ENCODE results near the gene IFITM2. TPM values are rescaled to one million over a fixed set of nuclear protein-coding genes. Genes with fewer than 3 reads are reported as not detected.
"Not testable (repeated sequence)": the region's sequence is repeated elsewhere in the genome, so short reads cannot be mapped to it uniquely, and the experiment has no call there.

IFITM2 gene
- total and polyA plus RNA-seq, 2 of the 4 experiments (the other 2 are of a cell fraction): 31.2 to 564 TPM

DNA sequence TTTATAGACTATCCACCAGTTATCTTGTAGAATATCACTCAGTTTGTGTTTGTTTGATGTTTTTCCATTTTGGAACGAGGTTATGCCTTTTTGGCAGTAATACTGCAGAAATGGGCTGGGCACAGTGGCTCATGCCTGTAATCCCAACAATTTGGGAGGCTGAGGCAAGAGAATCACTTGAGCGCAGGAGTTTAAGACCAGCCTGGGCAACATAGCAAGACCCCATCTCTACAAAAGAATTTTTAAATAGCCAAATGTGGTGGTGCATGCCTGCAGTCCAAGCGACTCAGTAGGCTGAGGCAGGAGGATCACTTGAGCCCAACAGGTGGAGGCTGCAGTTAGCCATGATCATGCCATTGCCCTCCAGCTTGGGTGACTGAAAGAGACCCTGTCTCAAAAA is 38.9 kb downstream of the IFITM2 start:
- H3K4me3 ChIP-seq (ENCODE audit: insufficient read depth, low read depth, low read length): no peak overlapping the region
- CTCF ChIA-PET: no interaction called here
- no peak overlapping the region for H3K14ac ChIP-seq (replicated peaks; ENCODE audit: low read depth, low read length)
- in situ Hi-C loops (cut with MboI; ENCODE audit: low sequenced_read_pairs) (no loop called here), dilution Hi-C loops (cut with HindIII; ENCODE audit: low sequenced_read_pairs, unreplicated experiment) (no loop called here), intact Hi-C loops (cut with micrococcal nuclease) (no loop called here)
- no peaks in the 10 kb centered on the region for H3K9me3 ChIP-seq (ENCODE audit: control insufficient read depth, insufficient read depth, low read length)
- H3K23ac ChIP-seq (ENCODE audit: low read depth, low read length): no peak overlapping the region
- no peak overlapping the region for H2AFZ ChIP-seq (replicated peaks; ENCODE audit: low read length, poor library complexity)
- no peak for ATAC-seq (ENCODE audit: low read depth)
- TF ChIP-seq SMC3 (IDR thresholded peaks at IDR 0.05; ENCODE audit: low read depth, low read length): no peak
- H4K91ac ChIP-seq (ENCODE audit: insufficient read depth, low read depth, low read length): no peak overlapping the region
- H3K18ac ChIP-seq (ENCODE audit: low read depth, low read length): no peak overlapping the region
- no peak overlapping the region for H2BK15ac ChIP-seq (ENCODE audit: low read depth, low read length)
- no peak overlapping the region for H3K4ac ChIP-seq (ENCODE audit: low read depth, low read length)
- POLR2A ChIA-PET (ENCODE audit: unreplicated experiment): no interaction called here
- no peaks in the 10 kb centered on the region for H3K9me1 ChIP-seq (ENCODE audit: insufficient read depth, low read length)
- H3K27me3 ChIP-seq (ENCODE audit: control insufficient read depth, insufficient read depth, low read length): peaks cover 5% of the 10 kb centered on the region; the same call in 1 of the 2 replicates
- no peaks in the 10 kb centered on the region for H3K36me3 ChIP-seq (ENCODE audit: control insufficient read depth, insufficient read depth, low read length)
- no peak overlapping the region for H3K4me2 ChIP-seq (ENCODE audit: low read depth, low read length)
- no peak overlapping the region for H4K5ac ChIP-seq (ENCODE audit: low read depth, low read length)
- H3K9ac ChIP-seq (ENCODE audit: low read depth, low read length): no peak overlapping the region
- no peak overlapping the region for H2BK120ac ChIP-seq (ENCODE audit: low read depth, low read length)
- H3K56ac ChIP-seq (ENCODE audit: extremely low read depth, insufficient read depth, low read length): no peak overlapping the region
- no peaks in the 10 kb centered on the region for H4K20me1 ChIP-seq (ENCODE audit: insufficient read depth, low read length)
- no peak for DNase-seq
- WGBS, 2 experiments (ENCODE audit: extremely low coverage in 2 of 2, insufficient read length in 1 of 2): no CpG with 5 or more reads among the region's 3 CpGs
- H2AK5ac ChIP-seq (ENCODE audit: low read depth, low read length): no peak overlapping the region
- no peak overlapping the region for H2BK5ac ChIP-seq (ENCODE audit: low read depth, low read length, poor library complexity, severe bottlenecking)
- no peak overlapping the region for H2BK20ac ChIP-seq (ENCODE audit: low read depth, low read length)
- no TSS peak for BruUV-seq (replicated peaks)
- no peaks in the 10 kb centered on the region for H3K4me1 ChIP-seq (ENCODE audit: control insufficient read depth, insufficient read depth, low read length)
- no peak overlapping the region for H4K8ac ChIP-seq (ENCODE audit: low read depth in 2 of 2, low read length in 2 of 2)
- H3K27ac ChIP-seq (ENCODE audit: insufficient read depth, low read length): no peak overlapping the region
- no peak overlapping the region for H2AK9ac ChIP-seq (replicated peaks; ENCODE audit: low read depth, low read length, poor library complexity)
- H3K79me1 ChIP-seq (ENCODE audit: low read depth in 1 of 2, low read length in 2 of 2): no peaks in the 10 kb centered on the region

DNA sequence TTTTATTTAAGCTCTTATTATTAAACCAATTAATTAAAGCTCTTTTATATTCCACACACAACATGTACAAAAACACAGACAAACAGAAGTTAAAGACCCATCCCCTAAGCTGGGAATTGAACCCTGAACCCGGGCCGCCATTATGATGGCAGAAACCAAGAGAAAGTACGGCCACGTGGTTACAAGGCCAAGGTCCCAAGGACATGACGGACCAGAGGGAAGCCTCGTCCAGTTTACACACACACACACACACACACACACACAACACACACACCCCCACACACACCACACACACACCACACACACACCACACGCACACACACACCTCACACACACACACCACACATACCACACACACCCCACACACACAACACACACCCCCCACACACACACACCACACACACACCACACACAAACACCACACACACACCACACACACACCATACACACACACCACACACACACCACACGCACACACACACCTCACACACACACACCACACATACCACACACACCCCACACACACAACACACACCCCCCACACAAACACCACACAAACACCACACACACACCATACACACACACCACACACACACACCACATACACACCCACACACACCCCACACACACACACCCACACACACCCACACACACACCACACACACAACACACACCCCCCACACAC is 41.8 kb downstream of the IFITM2 start:
- H3K9me3 ChIP-seq (ENCODE audit: control insufficient read depth, insufficient read depth, low read length); H3K36me3 ChIP-seq (ENCODE audit: control insufficient read depth, insufficient read depth, low read length); H3K4me3 ChIP-seq (ENCODE audit: insufficient read depth, low read depth, low read length); H3K14ac ChIP-seq (replicated peaks; ENCODE audit: low read depth, low read length); H3K27ac ChIP-seq (ENCODE audit: insufficient read depth, low read length); H3K56ac ChIP-seq (ENCODE audit: extremely low read depth, insufficient read depth, low read length); H2BK15ac ChIP-seq (ENCODE audit: low read depth, low read length); H3K4me1 ChIP-seq (ENCODE audit: control insufficient read depth, insufficient read depth, low read length); H2BK20ac ChIP-seq (ENCODE audit: low read depth, low read length); H2AK9ac ChIP-seq (replicated peaks; ENCODE audit: low read depth, low read length, poor library complexity); BruUV-seq (replicated peaks); H3K18ac ChIP-seq (ENCODE audit: low read depth, low read length); H4K8ac ChIP-seq (ENCODE audit: low read depth in 2 of 2, low read length in 2 of 2); dilution Hi-C loops (cut with HindIII; ENCODE audit: low sequenced_read_pairs, unreplicated experiment); DNase-seq; H3K79me1 ChIP-seq (ENCODE audit: low read depth in 1 of 2, low read length in 2 of 2); H3K27me3 ChIP-seq (ENCODE audit: control insufficient read depth, insufficient read depth, low read length); H4K20me1 ChIP-seq (ENCODE audit: insufficient read depth, low read length); intact Hi-C loops (cut with micrococcal nuclease); in situ Hi-C loops (cut with MboI; ENCODE audit: low sequenced_read_pairs); H4K5ac ChIP-seq (ENCODE audit: low read depth, low read length); H4K91ac ChIP-seq (ENCODE audit: insufficient read depth, low read depth, low read length); H2AFZ ChIP-seq (replicated peaks; ENCODE audit: low read length, poor library complexity); H3K9me1 ChIP-seq (ENCODE audit: insufficient read depth, low read length); H3K9ac ChIP-seq (ENCODE audit: low read depth, low read length); H3K23ac ChIP-seq (ENCODE audit: low read depth, low read length); ATAC-seq (ENCODE audit: low read depth); H2BK120ac ChIP-seq (ENCODE audit: low read depth, low read length); H3K4ac ChIP-seq (ENCODE audit: low read depth, low read length); H3K4me2 ChIP-seq (ENCODE audit: low read depth, low read length): not testable (repeated sequence)
- peak overlapping the region; percentile 54; the same call in 1 of the 2 replicates for H2AK5ac ChIP-seq (ENCODE audit: low read depth, low read length)
- peak overlapping the region; percentile 57 for H2BK5ac ChIP-seq (ENCODE audit: low read depth, low read length, poor library complexity, severe bottlenecking)
- POLR2A ChIA-PET (ENCODE audit: unreplicated experiment): interaction anchor here (0.6 kb wide), 1 partner anchor 44 kb away, joined by 3 read pairs; no protein-coding TSS in a partner anchor
- CTCF ChIA-PET: interaction anchor here (0.8 kb wide), 1 partner anchor 9 kb away, joined by 4 read pairs; no protein-coding TSS in a partner anchor
- 93% methylated on average over 3 of the region's 8 CpGs; no CpG with 5 or more reads in 1 of the 2 experiments for WGBS, 2 experiments (ENCODE audit: extremely low coverage in 2 of 2, insufficient read length in 1 of 2)

Data from IMR-90 (cell line).